ENCODE measurements around the gene ZNF804B. TPM values are rescaled to one million over a fixed set of nuclear protein-coding genes. Genes with fewer than 3 reads are reported as not detected.

ZNF804B gene
- total RNA-seq, 1 experiment from 2014 or later: not detected

GRCh38 chr7:89308535-89308934 lies 549.0 kb downstream of the ZNF804B start:
- H2BK5ac ChIP-seq (ENCODE audit: insufficient read length, low read length): no peak overlapping the region
- no peak for DNase-seq
- no peaks in the 10 kb centered on the region for H3K79me2 ChIP-seq (ENCODE audit: insufficient read depth, low read length)
- H3K4me2 ChIP-seq (ENCODE audit: insufficient read depth, insufficient read length, low read length): no peak overlapping the region
- no peaks in the 10 kb centered on the region for H3K9me3 ChIP-seq (ENCODE audit: control insufficient read depth, low read depth, low read length)
- H4K8ac ChIP-seq (replicated peaks; ENCODE audit: insufficient read length, low read depth, low read length): no peak overlapping the region
- H3K23ac ChIP-seq (ENCODE audit: insufficient read length, low read depth, low read length): no peak overlapping the region
- H2AK5ac ChIP-seq (ENCODE audit: insufficient read length, low read length): no peak overlapping the region
- H3K14ac ChIP-seq (ENCODE audit: insufficient read depth, low read length): no peak overlapping the region
- no peaks in the 10 kb centered on the region for H3K27me3 ChIP-seq (ENCODE audit: insufficient read depth, low read length)
- no peak overlapping the region for H2BK120ac ChIP-seq (ENCODE audit: low read depth, low read length, poor library complexity, severe bottlenecking)
- H3K4me1 ChIP-seq (ENCODE audit: insufficient read depth, low read length): no peaks in the 10 kb centered on the region
- Mint-ChIP-seq H3K27ac (no peak overlapping the region), H3K4me1 (no peaks in the 10 kb centered on the region), H3K9me3 (no peaks in the 10 kb centered on the region), H3K27me3 (ENCODE audit: low read depth) (no peaks in the 10 kb centered on the region), H3K36me3 (ENCODE audit: insufficient read depth in 1 of 3, low read depth in 3 of 3) (no peaks in the 10 kb centered on the region), H3K4me3 (no peak overlapping the region)
- no peak overlapping the region for H2BK12ac ChIP-seq (ENCODE audit: insufficient read length, low read depth, low read length)
- H3K56ac ChIP-seq (ENCODE audit: insufficient read length, low read depth, low read length): no peak overlapping the region
- H3K79me1 ChIP-seq (ENCODE audit: insufficient read depth, low read depth, low read length, poor library complexity, severe bottlenecking): no peaks in the 10 kb centered on the region
- H3K27ac ChIP-seq (ENCODE audit: insufficient read length, low read depth, low read length): no peak overlapping the region
- no peak overlapping the region for H4K91ac ChIP-seq (ENCODE audit: insufficient read length, low read depth, low read length)
- H2BK15ac ChIP-seq (ENCODE audit: low read depth, low read length): no peak overlapping the region
- no peak overlapping the region for H3K4ac ChIP-seq (ENCODE audit: low read depth, low read length)
- H4K5ac ChIP-seq (ENCODE audit: insufficient read length, low read depth, low read length): no peak overlapping the region
- no peak overlapping the region for H2AFZ ChIP-seq (ENCODE audit: low read length)
- no peak overlapping the region for H3K18ac ChIP-seq (ENCODE audit: insufficient read length, low read depth, low read length)
- no peaks in the 10 kb centered on the region for H4K20me1 ChIP-seq (ENCODE audit: control insufficient read depth, insufficient read depth, insufficient read length)
- TF ChIP-seq CTCF (conservative IDR thresholded peaks at IDR 0.05): no peak
- H3T11ph ChIP-seq (ENCODE audit: low read length): no peak overlapping the region
- no peak overlapping the region for H2BK20ac ChIP-seq (ENCODE audit: low read depth, low read length, poor library complexity, severe bottlenecking)
- H3K23me2 ChIP-seq (ENCODE audit: insufficient read length, low read depth, low read length, poor library complexity, severe bottlenecking): no peaks in the 10 kb centered on the region
- H3K9ac ChIP-seq (ENCODE audit: extremely low read depth, insufficient read length, low read length): no peak overlapping the region

All from H9 (cell line).